NCI-H524 treated with DMSO at 0.1 percent for 48 hours (cell line): Measurements from ENCODE around the gene MLST8.
"Not testable (repeated sequence)": the region's sequence is repeated elsewhere in the genome, so short reads cannot be mapped to it uniquely, and the experiment has no call there.

Source experiments
- DNase-seq: peaks from one replicate; lab custom pipeline; 2025; lab: John Stamatoyannopoulos, UW

MLST8 gene

DNA sequence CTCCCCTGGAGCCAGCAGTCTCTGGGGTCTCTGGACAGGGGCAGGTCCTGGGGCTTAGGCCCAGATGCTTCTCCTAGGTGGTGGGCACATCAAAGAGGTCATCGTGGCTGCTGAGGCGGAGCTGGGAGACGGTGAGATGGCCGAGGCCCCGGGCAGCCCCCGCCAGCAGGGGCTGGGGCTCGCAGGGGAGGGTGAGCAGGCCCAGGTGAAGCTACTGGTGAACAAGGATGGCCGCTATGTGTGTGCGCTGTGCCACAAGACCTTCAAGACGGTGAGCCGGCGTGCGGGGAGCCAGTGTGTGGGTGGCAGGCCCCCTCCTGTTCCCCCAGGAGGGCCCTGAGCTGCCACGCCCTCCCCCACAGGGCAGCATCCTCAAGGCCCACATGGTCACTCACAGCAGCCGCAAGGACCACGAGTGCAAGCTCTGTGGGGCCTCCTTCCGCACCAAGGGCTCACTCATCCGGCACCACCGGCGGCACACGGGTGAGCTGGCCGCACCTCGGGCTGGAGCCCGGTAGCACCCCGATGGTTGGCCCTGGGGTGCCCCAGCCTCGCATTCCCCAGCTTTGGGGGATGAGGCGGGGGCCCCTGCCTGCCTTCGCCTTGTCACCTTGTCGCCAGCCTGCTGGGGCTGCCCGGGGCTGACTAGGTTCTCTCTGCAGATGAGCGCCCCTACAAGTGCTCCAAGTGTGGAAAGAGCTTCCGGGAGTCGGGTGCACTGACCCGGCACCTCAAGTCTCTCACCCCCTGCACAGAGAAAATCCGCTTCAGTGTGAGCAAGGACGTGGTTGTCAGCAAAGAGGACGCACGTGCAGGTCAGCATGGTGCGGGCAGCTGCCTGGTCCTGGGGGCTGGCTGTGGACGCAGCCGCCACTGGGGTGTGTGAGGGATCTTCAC is 27.1 kb downstream of the MLST8 start:
- DNase-seq: no peak

- no peak for DNase-seq
Measured at GRCh38 chr16:2233046-2233775, 28.0 kb downstream of the MLST8 start.

GRCh38 chr16:2233872-2234812 is 28.9 kb downstream of the MLST8 start:
- DNase-seq: no peak

GRCh38 chr16:2234813-2235170 is 29.5 kb downstream of the MLST8 start:
- no peak for DNase-seq

GRCh38 chr16:2235234-2235651 is 30.0 kb downstream of the MLST8 start:
- DNase-seq: no peak

DNA sequence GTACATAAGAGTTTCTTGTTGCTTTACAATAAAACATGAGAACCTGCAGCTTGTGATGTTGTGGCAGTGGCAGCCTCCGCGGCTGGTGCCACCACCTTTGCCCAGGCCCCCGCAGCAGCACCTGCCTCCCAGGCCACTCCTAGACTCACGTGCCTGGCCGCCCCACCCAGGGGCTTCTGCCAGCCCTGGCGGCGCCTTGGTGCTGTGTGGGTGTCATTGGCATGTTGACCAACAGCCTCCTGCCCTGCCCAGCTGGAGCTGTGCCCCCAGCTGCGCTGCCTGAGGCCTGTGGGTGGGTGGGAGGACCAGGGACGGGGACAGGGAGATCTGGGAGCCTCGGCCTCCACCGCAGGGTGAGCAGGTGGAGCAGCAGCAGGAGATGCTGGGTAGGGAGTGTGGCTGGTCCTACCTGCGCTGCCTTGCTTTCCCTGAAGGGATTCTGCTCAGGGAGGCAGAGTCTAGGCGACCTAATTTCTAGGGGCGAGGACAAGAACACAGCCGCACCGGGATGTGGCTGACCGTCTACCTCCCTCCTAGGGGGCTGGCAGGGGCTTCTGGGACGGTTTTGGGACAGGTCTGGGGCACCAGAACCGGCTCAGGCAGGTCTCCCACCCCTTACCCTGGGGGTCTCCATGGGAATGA is 30.6 kb downstream of the MLST8 start:
- DNase-seq: no peak

- no peak for DNase-seq
Measured at GRCh38 chr16:2236337-2237101, 31.3 kb downstream of the MLST8 start, which contains the start of gene DNASE1L2. Gene DNASE1L2, plus strand, starts transcription at chr16:2236444. Its CDS starts 373 bp downstream, at chr16:2236817.

- no peak for DNase-seq
Measured at GRCh38 chr16:2237102-2237482, 31.8 kb downstream of the MLST8 start.

DNA sequence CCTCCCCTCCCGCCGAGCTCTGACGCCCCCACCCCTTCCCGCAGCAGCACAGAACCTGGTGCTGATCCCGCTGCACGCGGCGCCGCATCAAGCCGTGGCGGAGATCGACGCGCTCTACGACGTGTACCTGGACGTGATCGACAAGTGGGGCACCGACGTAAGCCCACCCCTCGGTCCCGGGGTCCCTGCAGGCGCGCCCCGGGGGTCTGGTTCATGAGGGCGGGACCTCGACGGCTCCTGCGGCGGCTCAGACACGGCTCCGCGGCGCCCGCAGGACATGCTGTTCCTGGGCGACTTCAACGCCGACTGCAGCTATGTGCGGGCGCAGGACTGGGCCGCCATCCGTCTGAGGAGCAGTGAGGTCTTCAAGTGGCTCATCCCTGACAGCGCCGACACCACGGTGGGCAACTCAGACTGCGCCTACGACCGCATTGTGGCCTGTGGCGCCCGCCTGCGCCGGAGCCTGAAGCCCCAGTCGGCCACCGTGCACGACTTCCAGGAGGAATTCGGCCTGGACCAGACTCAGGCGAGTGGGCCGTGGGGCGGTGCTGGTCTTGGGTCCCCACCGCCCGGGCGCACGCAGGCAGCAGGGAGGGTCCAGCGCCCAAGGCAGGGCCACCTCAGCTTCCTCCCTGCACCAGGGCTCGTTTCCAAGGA is 32.4 kb downstream of the MLST8 start:
- DNase-seq: no peak

GRCh38 chr16:2238150-2238837 is 33.0 kb downstream of the MLST8 start:
- no peak for DNase-seq

DNA sequence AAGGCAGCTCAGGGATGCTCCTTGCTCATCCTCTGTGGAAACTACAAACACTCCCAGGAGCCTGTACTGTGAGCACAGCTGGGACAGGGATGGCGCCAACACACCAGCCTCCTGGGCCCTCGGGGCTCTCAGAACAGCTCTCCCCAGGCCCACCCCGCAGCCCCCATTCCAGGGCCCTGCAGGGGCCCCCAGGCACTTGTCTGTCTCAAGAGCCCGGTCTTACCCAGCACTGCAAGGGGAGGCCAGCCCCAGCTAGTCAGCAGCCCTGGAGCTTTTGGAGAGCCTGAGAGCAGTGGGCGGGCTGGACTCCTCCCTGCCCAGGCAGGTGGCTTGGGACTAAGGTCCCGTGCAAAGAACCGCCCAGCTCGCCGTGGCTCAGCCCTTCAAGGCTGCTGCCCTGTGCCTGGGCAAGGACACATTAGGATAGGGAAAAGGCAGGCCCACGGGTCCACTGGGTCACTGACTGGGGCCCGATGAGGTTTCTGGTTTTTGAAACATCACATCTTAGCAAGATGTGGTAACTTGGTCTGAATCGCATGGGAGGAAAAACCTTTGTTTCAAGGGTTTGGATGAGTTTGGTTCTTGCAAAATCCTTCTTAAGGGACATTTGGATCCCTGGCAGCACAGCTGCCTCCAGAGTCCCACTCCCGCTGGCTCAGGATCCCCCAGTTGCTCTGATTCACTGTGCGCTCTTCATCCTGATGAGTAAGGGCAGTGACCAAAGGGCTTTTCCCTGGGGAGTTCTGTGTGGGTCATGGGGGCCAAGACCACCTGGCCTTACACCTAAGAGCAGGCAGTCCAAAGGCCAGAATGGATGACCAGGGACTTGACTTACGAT is 33.8 kb downstream of the MLST8 start:
- no peak for DNase-seq

GRCh38 chr16:2240331-2240730 is 35.1 kb downstream of the MLST8 start:
- not testable (repeated sequence) for DNase-seq

DNA sequence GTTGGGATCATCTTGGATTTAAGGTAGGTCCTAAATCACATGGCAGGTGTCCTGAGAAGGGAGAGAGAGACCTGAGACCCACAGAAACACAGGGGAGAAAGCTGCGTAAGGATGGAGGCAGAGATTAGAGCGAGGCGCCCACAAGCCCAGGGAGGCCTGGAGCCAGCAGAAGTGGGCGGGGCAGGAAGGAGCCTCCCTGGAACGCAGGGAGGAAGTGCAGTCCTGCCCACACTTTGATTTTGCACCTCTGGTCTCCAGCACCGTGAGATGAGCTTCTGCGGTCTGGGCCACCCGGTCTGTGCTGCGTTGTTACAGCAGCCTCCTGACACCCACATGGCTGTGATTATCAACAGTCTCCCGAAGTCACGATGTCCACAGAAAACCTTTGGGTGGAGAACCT is 37.3 kb downstream of the MLST8 start:
- no peak for DNase-seq

- no peak for DNase-seq
Measured at GRCh38 chr16:2243031-2243528, 37.8 kb downstream of the MLST8 start.

GRCh38 chr16:2243781-2244180 is 38.5 kb downstream of the MLST8 start:
- DNase-seq: no peak

GRCh38 chr16:2244301-2244700 is 39.0 kb downstream of the MLST8 start:
- DNase-seq: peak; percentile 23

GRCh38 chr16:2244926-2245795 is 39.9 kb downstream of the MLST8 start:
- DNase-seq: no peak
